OCI-LY7 (cell line): ENCODE data around the gene MAT2B. TPM values are rescaled to one million over a fixed set of nuclear protein-coding genes. Genes with fewer than 3 reads are reported as not detected.

Experiments
- BruUV-seq: library from RNA; stranded (reverse); fragments of 400-500 nt; replicated peaks from 2 replicates; lab custom pipeline; 2021; lab: Mats Ljungman, UMichigan
- CTCF ChIA-PET: fragments of 300-600 bp; sonication (Branson Sonifier 250); formaldehyde crosslinking; loops from one replicate; lab custom pipeline; 2022; ENCODE audit warnings: antibody characterized with exemption; ENCODE audit not compliant: unreplicated experiment; lab: Charles Lee
- POLR2A ChIA-PET: fragments of 300-600 bp; sonication (Branson Sonifier 250); formaldehyde crosslinking; loops from one replicate; lab custom pipeline; 2022; ENCODE audit warnings: antibody characterized with exemption; lab: Charles Lee
- DNase-seq: peaks from one replicate; pipeline ENCODE4 v3.0.0-alpha.2; 2015; ENCODE audit warnings: low spot score
- H2AFZ ChIP-seq: fragments of 200-600 bp; sonication (generic), shearing (Covaris generic); 2 replicates; pipeline ENCODE4 v1.6.1; 2014; ENCODE audit warnings: mild to moderate bottlenecking, antibody characterized with exemption, low read length, moderate library complexity
- H3K27ac ChIP-seq: fragments of 200-600 bp; sonication (generic); 2 replicates; pipeline ENCODE4 v1.5.1; 2014; ENCODE audit warnings: mixed run types, low read depth, mild to moderate bottlenecking, moderate library complexity, low read length, inconsistent platforms; ENCODE audit not compliant: poor library complexity, severe bottlenecking
- H3K36me3 ChIP-seq: fragments of 200-600 bp; sonication (generic); 2 replicates; pipeline ENCODE4 v1.6.1; 2014; ENCODE audit warnings: mild to moderate bottlenecking, antibody characterized with exemption, low read length, moderate library complexity, mixed read lengths; ENCODE audit not compliant: insufficient read depth
- H3K4me1 ChIP-seq: fragments of 200-600 bp; sonication (generic); 2 replicates; pipeline ENCODE4 v1.5.1; 2014; ENCODE audit warnings: mild to moderate bottlenecking, low read length; ENCODE audit not compliant: insufficient read depth, poor library complexity, severe bottlenecking
- H3K4me2 ChIP-seq: fragments of 200-600 bp; sonication (generic); 2 replicates; pipeline ENCODE4 v1.6.1; 2014; ENCODE audit warnings: mild to moderate bottlenecking, low read length
- H3K4me3 ChIP-seq: fragments of 200-600 bp; sonication (generic); 2 replicates; pipeline ENCODE4 v1.5.1; 2014; ENCODE audit warnings: mild to moderate bottlenecking, low read depth, low read length; ENCODE audit not compliant: poor library complexity, severe bottlenecking
- H3K79me2 ChIP-seq: fragments of 200-600 bp; sonication (generic); 2 replicates; pipeline ENCODE4 v1.6.1; 2016; ENCODE audit warnings: low read depth, mild to moderate bottlenecking, low read length, moderate library complexity, mixed read lengths; ENCODE audit not compliant: insufficient read depth
- H3K9me2 ChIP-seq: fragments of 200-600 bp; sonication (generic); 2 replicates; pipeline ENCODE4 v1.6.1; 2016; ENCODE audit warnings: mild to moderate bottlenecking, low read length, mixed read lengths; ENCODE audit not compliant: insufficient read depth
- H3K9me3 ChIP-seq: fragments of 200-600 bp; sonication (generic); 2 replicates; pipeline ENCODE4 v1.6.1; 2014; ENCODE audit warnings: mild to moderate bottlenecking, mixed run types, low read length, mixed read lengths
- H4K20me1 ChIP-seq: fragments of 200-600 bp; sonication (generic); 2 replicates; pipeline ENCODE4 v1.6.1; 2014; ENCODE audit warnings: mild to moderate bottlenecking, antibody characterized with exemption, low read length, moderate library complexity, mixed read lengths; ENCODE audit not compliant: insufficient read depth
- CTCF ChIP-seq: fragments of 200-600 bp; sonication (generic); conservative IDR thresholded peaks from 2 replicates; pipeline ENCODE4 v1.5.1; 2014; ENCODE audit warnings: mild to moderate bottlenecking, antibody characterized with exemption, low read length, moderate library complexity, mixed read lengths
- EZH2phosphoT487 ChIP-seq: fragments of 200-600 bp; sonication (generic); IDR thresholded peaks from 2 replicates; pipeline ENCODE4 v1.6.1; 2018; ENCODE audit warnings: low read depth, borderline replicate concordance, mild to moderate bottlenecking, mixed run types, antibody characterized with exemption, low read length, moderate library complexity, mixed read lengths
- intact Hi-C: fragments of 100-400 bp; cut with micrococcal nuclease; formaldehyde crosslinking; loops from one replicate; pipeline ENCODE4 v1.10.0; 2022; ENCODE audit not compliant: unreplicated experiment
- total RNA-seq, 2 experiments: library from RNA; depleted of rRNA in 1 of 2; stranded (reverse); fragments of >200 nt in 1 of 2; shearing (Covaris generic) in 1 of 2; gene quantifications; 2 replicates each; pipeline ENCODE4 v1.2.3, GENCODE V29; 2014 to 2022

The MAT2B gene
- total RNA-seq, 2 experiments from 2014 or later: 35.0 to 52.5 TPM

GRCh38 chr5:163544836-163545235 is 39.4 kb downstream of the MAT2B start:
- BruUV-seq: no TSS peak
- ChIA-PET POLR2A (no interaction called here), CTCF (no interaction called here)
- no peak for TF ChIP-seq CTCF
- no peak for DNase-seq
- no peak overlapping the region for H3K27ac ChIP-seq
- H3K9me3 ChIP-seq: no peaks in the 10 kb centered on the region
- no peaks in the 10 kb centered on the region for H3K9me2 ChIP-seq
- no peaks in the 10 kb centered on the region for H3K4me1 ChIP-seq
- H3K36me3 ChIP-seq: no peaks in the 10 kb centered on the region
- intact Hi-C loops: no loop called here
- no peaks in the 10 kb centered on the region for H4K20me1 ChIP-seq
- H3K4me3 ChIP-seq: no peak overlapping the region
- no peaks in the 10 kb centered on the region for H3K79me2 ChIP-seq
- H2AFZ ChIP-seq: no peak overlapping the region
- no peak overlapping the region for H3K4me2 ChIP-seq

DNA sequence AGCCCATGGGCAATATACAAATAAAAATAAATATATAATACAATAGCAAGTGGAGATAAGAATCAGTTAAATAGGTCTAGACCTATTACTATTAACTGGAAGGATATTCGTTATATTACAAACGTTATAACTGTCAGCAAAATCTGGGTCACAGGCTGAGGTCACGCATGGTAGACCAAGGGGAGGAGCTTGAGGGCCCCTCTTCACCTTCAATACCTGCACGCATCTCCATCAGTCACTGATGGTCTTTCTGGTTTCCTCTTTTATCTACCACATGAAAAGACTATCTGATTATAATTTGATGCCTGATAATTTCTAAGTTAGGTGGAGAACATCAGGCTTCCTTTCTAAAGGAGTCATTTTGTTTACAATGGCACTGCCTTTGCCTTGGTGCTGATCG is 43.2 kb downstream of the MAT2B start:
- Histone ChIP-seq H4K20me1 (no peaks in the 10 kb centered on the region), H3K79me2 (no peaks in the 10 kb centered on the region), H3K36me3 (no peaks in the 10 kb centered on the region), H3K27ac (no peak overlapping the region), H3K9me3 (no peaks in the 10 kb centered on the region), H3K4me1 (no peaks in the 10 kb centered on the region), H3K9me2 (no peaks in the 10 kb centered on the region), H3K4me2 (no peak overlapping the region), H3K4me3 (no peak overlapping the region), H2AFZ (no peak overlapping the region)
- no TSS peak for BruUV-seq
- DNase-seq: no peak
- intact Hi-C loops: no loop called here
- TF ChIP-seq EZH2phosphoT487: no peak
- no peak for TF ChIP-seq CTCF
- ChIA-PET POLR2A (no interaction called here), CTCF (no interaction called here)

DNA sequence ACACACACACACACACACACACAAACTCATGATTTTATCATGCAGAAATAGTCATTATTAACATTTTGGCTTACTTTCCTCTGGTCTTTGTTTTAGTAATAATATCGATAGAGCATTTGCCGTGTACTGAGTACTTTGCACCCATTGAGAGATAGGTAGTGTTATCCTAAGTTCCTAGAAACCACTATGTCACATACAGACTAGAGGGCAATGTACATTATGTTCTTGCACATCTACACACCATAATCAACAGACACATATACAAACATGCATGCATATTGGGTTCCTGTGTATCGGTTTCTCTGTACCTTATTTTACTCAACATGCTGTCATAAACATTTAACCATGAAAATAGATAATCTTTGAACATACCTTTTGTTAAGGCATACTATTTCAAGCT is 45.7 kb downstream of the MAT2B start:
- POLR2A ChIA-PET: no interaction called here
- H3K27ac ChIP-seq: no peak overlapping the region
- H3K4me3 ChIP-seq: no peak overlapping the region
- no peak for TF ChIP-seq CTCF
- no peak for TF ChIP-seq EZH2phosphoT487
- BruUV-seq: no TSS peak
- no peaks in the 10 kb centered on the region for H3K9me2 ChIP-seq
- no peaks in the 10 kb centered on the region for H3K9me3 ChIP-seq
- no peaks in the 10 kb centered on the region for H4K20me1 ChIP-seq
- CTCF ChIA-PET: no interaction called here
- H3K36me3 ChIP-seq: no peaks in the 10 kb centered on the region
- no peak for DNase-seq
- H3K79me2 ChIP-seq: no peaks in the 10 kb centered on the region
- H3K4me1 ChIP-seq: no peaks in the 10 kb centered on the region
- intact Hi-C loops: no loop called here
- H2AFZ ChIP-seq: no peak overlapping the region
- H3K4me2 ChIP-seq: no peak overlapping the region
